Karpas-422 (cell line): ENCODE measurements around the gene CYP2F1. TPM values are rescaled to one million over a fixed set of nuclear protein-coding genes. Genes with fewer than 3 reads are reported as not detected.

Experiments used
- DNase-seq: peaks from one replicate; pipeline ENCODE4 v3.0.0-alpha.2; 2015
- H2AFZ ChIP-seq: fragments of 200-600 bp; sonication (generic); 2 replicates; pipeline ENCODE4 v1.6.1; 2014; ENCODE audit warnings: antibody characterized with exemption, low read length, mixed read lengths
- H3K27ac ChIP-seq: fragments of 200-600 bp; sonication (generic); 2 replicates; pipeline ENCODE4 v1.5.1; 2014; ENCODE audit warnings: mild to moderate bottlenecking, low read length, moderate library complexity
- H3K27me3 ChIP-seq: fragments of 200-600 bp; sonication (generic); 2 replicates; pipeline ENCODE4 v1.6.1; 2014; ENCODE audit warnings: low read length, mixed read lengths
- H3K36me3 ChIP-seq: fragments of 200-600 bp; sonication (generic); 2 replicates; pipeline ENCODE4 v1.6.1; 2014; ENCODE audit warnings: low read length, mixed read lengths; ENCODE audit not compliant: insufficient read depth
- H3K4me1 ChIP-seq: fragments of 200-600 bp; sonication (generic); 2 replicates; pipeline ENCODE4 v1.6.1; 2014; ENCODE audit warnings: mild to moderate bottlenecking, low read length, mixed read lengths
- H3K4me2 ChIP-seq: fragments of 200-600 bp; sonication (generic); 2 replicates; pipeline ENCODE4 v1.6.1; 2014; ENCODE audit warnings: low read length, low read depth, mild to moderate bottlenecking; ENCODE audit not compliant: poor library complexity, severe bottlenecking
- H3K4me3 ChIP-seq: fragments of 200-600 bp; sonication (generic); 2 replicates; pipeline ENCODE4 v1.5.1; 2014; ENCODE audit warnings: mild to moderate bottlenecking, antibody characterized with exemption, low read length, mixed read lengths
- H3K79me2 ChIP-seq: fragments of 200-600 bp; sonication (generic); 2 replicates; pipeline ENCODE4 v1.6.1; 2014; ENCODE audit warnings: mild to moderate bottlenecking, low read length, mixed read lengths
- H3K9ac ChIP-seq: fragments of 200-600 bp; sonication (generic); 2 replicates; pipeline ENCODE4 v1.6.0; 2014; ENCODE audit warnings: low read length
- H3K9me2 ChIP-seq: fragments of 200-600 bp; sonication (generic), shearing (Covaris generic); replicated peaks from 2 replicates; pipeline ENCODE4 v1.6.0; 2014; ENCODE audit warnings: mild to moderate bottlenecking, low read length, moderate library complexity; ENCODE audit not compliant: insufficient read depth
- H3K9me3 ChIP-seq: fragments of 300-700, 200-600 bp; sonication (generic); 2 replicates; pipeline ENCODE4 v1.6.1; 2014; ENCODE audit warnings: low read length, mixed read lengths
- H4K20me1 ChIP-seq: fragments of 200-600 bp; sonication (generic); 2 replicates; pipeline ENCODE4 v1.6.1; 2014; ENCODE audit warnings: mild to moderate bottlenecking, antibody characterized with exemption, low read length, low read depth; ENCODE audit not compliant: insufficient read depth
- total RNA-seq: library from RNA; depleted of rRNA; stranded (reverse); fragments of >200 nt; shearing (Covaris generic); gene quantifications from 2 replicates; pipeline ENCODE4 v1.2.3, GENCODE V29; 2014; ENCODE audit warnings: low replicate concordance; rRNA removed

CYP2F1 gene
- total RNA-seq, 1 experiment from 2014 or later, result not detected

- no peak for DNase-seq
- Histone ChIP-seq H3K9ac (no peak overlapping the region), H3K36me3 (no peaks in the 10 kb centered on the region), H3K27me3 (no peaks in the 10 kb centered on the region), H2AFZ (no peak overlapping the region), H3K4me1 (no peaks in the 10 kb centered on the region), H3K27ac (no peak overlapping the region), H3K9me3 (no peaks in the 10 kb centered on the region), H3K4me3 (no peak overlapping the region), H3K79me2 (no peaks in the 10 kb centered on the region), H3K9me2 (no peaks in the 10 kb centered on the region), H3K4me2 (no peak overlapping the region), H4K20me1 (no peaks in the 10 kb centered on the region)
These were observed 61.9 kb downstream of the CYP2F1 start for GRCh38 chr19:41175801-41176777.

Other genes with a start within 250 kb of the CYP2F1 start
- not detected in 2 replicates for gene CYP2A7, start 232.2 kb upstream of the CYP2F1 start, total RNA-seq
- not detected in 2 replicates for gene CYP2B6, start 123.2 kb upstream of the CYP2F1 start, total RNA-seq
- gene CYP2A13, start 26.0 kb upstream of the CYP2F1 start, total RNA-seq, result not detected in 2 replicates
- gene CYP2S1, start 78.8 kb downstream of the CYP2F1 start, total RNA-seq, result not detected in 2 replicates
- gene AXL, start 104.8 kb downstream of the CYP2F1 start, total RNA-seq, result not detected in 2 replicates
- gene HNRNPUL1, start 149.9 kb downstream of the CYP2F1 start, total RNA-seq, result 99.4 and 144 TPM in 2 replicates
- gene CCDC97, start 195.7 kb downstream of the CYP2F1 start, total RNA-seq, result 15.5 and 17.3 TPM in 2 replicates
- 17.5 and 26.0 TPM in 2 replicates for gene TGFB1, start 239.5 kb downstream of the CYP2F1 start, total RNA-seq
- 4.1 and 7.6 TPM in 2 replicates for gene B9D2, start 249.7 kb downstream of the CYP2F1 start, total RNA-seq